H9 (cell line): ENCODE measurements around the gene IL31RA. TPM values are rescaled to one million over a fixed set of nuclear protein-coding genes. Genes with fewer than 3 reads are reported as not detected.

Source experiments
- DNase-seq: peaks from one replicate; pipeline ENCODE4 v3.0.0-alpha.2; 2017
- H2AFZ ChIP-seq: one replicate; pipeline ENCODE4 v1.6.1; 2013; ENCODE audit warnings: mild to moderate bottlenecking, low read length, control low read depth, moderate library complexity
- H2AK5ac ChIP-seq: 2 replicates; pipeline ENCODE4 v1.6.1; 2013; ENCODE audit warnings: low read length, control low read depth, mixed read lengths; ENCODE audit not compliant: insufficient read length
- H2BK120ac ChIP-seq: one replicate; pipeline ENCODE4 v1.6.1; 2013; ENCODE audit warnings: low read depth, mild to moderate bottlenecking, low read length, control low read depth, inconsistent platforms; ENCODE audit not compliant: poor library complexity, severe bottlenecking
- H2BK12ac ChIP-seq: 2 replicates; pipeline ENCODE4 v1.6.1; 2013; ENCODE audit warnings: low read length, control low read depth, mixed read lengths, low read depth; ENCODE audit not compliant: insufficient read length
- H2BK15ac ChIP-seq: 2 replicates; pipeline ENCODE4 v1.6.1; 2013; ENCODE audit warnings: low read depth, low read length, control low read depth
- H2BK20ac ChIP-seq: one replicate; pipeline ENCODE4 v1.6.1; 2013; ENCODE audit warnings: low read depth, mild to moderate bottlenecking, low read length, control low read depth, inconsistent platforms; ENCODE audit not compliant: poor library complexity, severe bottlenecking
- H2BK5ac ChIP-seq: 2 replicates; pipeline ENCODE4 v1.6.1; 2013; ENCODE audit warnings: low read length, control low read depth, mixed read lengths; ENCODE audit not compliant: insufficient read length
- H3K14ac ChIP-seq: 2 replicates; pipeline ENCODE4 v1.6.1; 2013; ENCODE audit warnings: low read length, control low read depth; ENCODE audit not compliant: insufficient read depth
- H3K18ac ChIP-seq: 2 replicates; pipeline ENCODE4 v1.6.1; 2013; ENCODE audit warnings: low read depth, mild to moderate bottlenecking, mixed read lengths, low read length, control low read depth; ENCODE audit not compliant: insufficient read length
- H3K23ac ChIP-seq: 2 replicates; pipeline ENCODE4 v1.6.1; 2013; ENCODE audit warnings: low read length, control low read depth, mixed read lengths, low read depth; ENCODE audit not compliant: insufficient read length
- H3K23me2 ChIP-seq: 2 replicates; pipeline ENCODE4 v1.6.1; 2013; ENCODE audit warnings: low read depth, mild to moderate bottlenecking, mixed read lengths, low read length, control low read depth; ENCODE audit not compliant: insufficient read length, poor library complexity, severe bottlenecking
- H3K27ac ChIP-seq: 2 replicates; pipeline ENCODE4 v1.5.1; 2013; ENCODE audit warnings: low read length, control low read depth, mixed read lengths, low read depth; ENCODE audit not compliant: insufficient read length
- H3K27me3 ChIP-seq: 2 replicates; pipeline ENCODE4 v1.6.1; 2013; ENCODE audit warnings: low read length, control low read depth, inconsistent platforms; ENCODE audit not compliant: insufficient read depth
- H3K4ac ChIP-seq: 2 replicates; pipeline ENCODE4 v1.6.1; 2013; ENCODE audit warnings: low read depth, mild to moderate bottlenecking, control low read depth, inconsistent platforms, low read length, moderate library complexity
- H3K4me1 ChIP-seq: 2 replicates; pipeline ENCODE4 v1.6.1; 2013; ENCODE audit warnings: low read length, control low read depth, inconsistent platforms; ENCODE audit not compliant: insufficient read depth
- H3K4me2 ChIP-seq: 2 replicates; pipeline ENCODE4 v1.6.1; 2013; ENCODE audit warnings: low read length, control low read depth, mixed read lengths; ENCODE audit not compliant: insufficient read length, insufficient read depth
- H3K56ac ChIP-seq: 2 replicates; pipeline ENCODE4 v1.6.1; 2013; ENCODE audit warnings: low read depth, mild to moderate bottlenecking, mixed read lengths, low read length, control low read depth; ENCODE audit not compliant: insufficient read length
- H3K79me1 ChIP-seq: 2 replicates; pipeline ENCODE4 v1.6.1; 2013; ENCODE audit warnings: low read depth, mild to moderate bottlenecking, moderate library complexity, low read length, control low read depth, inconsistent platforms; ENCODE audit not compliant: insufficient read depth, poor library complexity, severe bottlenecking
- H3K79me2 ChIP-seq: 2 replicates; pipeline ENCODE4 v1.6.1; 2013; ENCODE audit warnings: low read length, control low read depth, inconsistent platforms; ENCODE audit not compliant: insufficient read depth
- H3K9ac ChIP-seq: 2 replicates; pipeline ENCODE4 v1.6.1; 2013; ENCODE audit warnings: low read length, control low read depth, mixed read lengths; ENCODE audit not compliant: insufficient read length; ENCODE audit errors: extremely low read depth
- H3K9me3 ChIP-seq: one replicate; pipeline ENCODE4 v1.6.1; 2013; ENCODE audit warnings: low read depth, low read length, inconsistent platforms; ENCODE audit not compliant: control insufficient read depth
- H3T11ph ChIP-seq: one replicate; pipeline ENCODE4 v1.6.1; 2013; ENCODE audit warnings: mild to moderate bottlenecking, low read length, control low read depth, inconsistent platforms
- H4K20me1 ChIP-seq: one replicate; pipeline ENCODE4 v1.6.1; 2013; ENCODE audit not compliant: control insufficient read depth, insufficient read length, insufficient read depth
- H4K5ac ChIP-seq: 2 replicates; pipeline ENCODE4 v1.6.1; 2013; ENCODE audit warnings: low read depth, mild to moderate bottlenecking, mixed read lengths, low read length, control low read depth; ENCODE audit not compliant: insufficient read length
- H4K8ac ChIP-seq: replicated peaks from 2 replicates; pipeline ENCODE4 v1.6.1; 2013; ENCODE audit warnings: low read length, control low read depth, mixed read lengths, low read depth; ENCODE audit not compliant: insufficient read length
- H4K91ac ChIP-seq: 2 replicates; pipeline ENCODE4 v1.6.1; 2013; ENCODE audit warnings: low read depth, mild to moderate bottlenecking, moderate library complexity, mixed read lengths, low read length, control low read depth; ENCODE audit not compliant: insufficient read length
- H3K27ac Mint-ChIP-seq, 3 experiments: 2 replicates in 2 of 3; 3 replicates in 1 of 3; pipeline ENCODE4 v1.8.0; 2020 to 2021; ENCODE audit warnings: mixed read lengths in 3 of 3, mild to moderate bottlenecking in 1 of 3, moderate library complexity in 1 of 3
- H3K27me3 Mint-ChIP-seq: 2 replicates; pipeline ENCODE4 v1.8.0; 2021; ENCODE audit warnings: low read depth, mild to moderate bottlenecking, moderate library complexity, mixed read lengths
- H3K36me3 Mint-ChIP-seq, 3 experiments: 2 replicates in 2 of 3; 3 replicates in 1 of 3; pipeline ENCODE4 v1.8.0; 2020 to 2021; ENCODE audit warnings: low read depth in 3 of 3, mixed read lengths in 3 of 3; ENCODE audit not compliant: insufficient read depth in 1 of 3
- H3K4me1 Mint-ChIP-seq, 2 experiments: 2 replicates each; pipeline ENCODE4 v1.8.0; 2020; ENCODE audit warnings: mixed read lengths in 2 of 2
- H3K4me3 Mint-ChIP-seq, 2 experiments: 2 replicates in 1 of 2; 3 replicates in 1 of 2; pipeline ENCODE4 v1.8.0; 2020 to 2021; ENCODE audit warnings: mild to moderate bottlenecking in 2 of 2, mixed read lengths in 2 of 2, moderate library complexity in 1 of 2
- H3K9me3 Mint-ChIP-seq, 2 experiments: 2 replicates in 1 of 2; 3 replicates in 1 of 2; pipeline ENCODE4 v1.8.0; 2020; ENCODE audit warnings: mild to moderate bottlenecking in 2 of 2, mixed read lengths in 2 of 2, moderate library complexity in 1 of 2
- CTCF ChIP-seq: fragments of 200-600 bp; sonication (generic); conservative IDR thresholded peaks from 3 replicates; pipeline ENCODE4 v1.8.0; 2021; ENCODE audit warnings: antibody characterized with exemption, mild to moderate bottlenecking
- WGBS: extraction: QIAGEN DNeasy Blood & Tissue Kit; methylation state at CpG from one replicate; pipeline ENCODE4 v1.1.7; 2013; ENCODE audit warnings: missing lambda C conversion rate, low lambda C conversion rate, mixed read lengths; ENCODE audit not compliant: insufficient read length; ENCODE audit errors: extremely low coverage; 5-methylcytosine and 5-hydroxymethylcytosine counted together
- total RNA-seq: library from RNA; stranded (reverse); gene quantifications from 2 replicates; pipeline ENCODE4 v1.2.1, GENCODE V29; 2021

The IL31RA gene
- total RNA-seq, 1 experiment from 2014 or later, result 0.11 TPM

DNA sequence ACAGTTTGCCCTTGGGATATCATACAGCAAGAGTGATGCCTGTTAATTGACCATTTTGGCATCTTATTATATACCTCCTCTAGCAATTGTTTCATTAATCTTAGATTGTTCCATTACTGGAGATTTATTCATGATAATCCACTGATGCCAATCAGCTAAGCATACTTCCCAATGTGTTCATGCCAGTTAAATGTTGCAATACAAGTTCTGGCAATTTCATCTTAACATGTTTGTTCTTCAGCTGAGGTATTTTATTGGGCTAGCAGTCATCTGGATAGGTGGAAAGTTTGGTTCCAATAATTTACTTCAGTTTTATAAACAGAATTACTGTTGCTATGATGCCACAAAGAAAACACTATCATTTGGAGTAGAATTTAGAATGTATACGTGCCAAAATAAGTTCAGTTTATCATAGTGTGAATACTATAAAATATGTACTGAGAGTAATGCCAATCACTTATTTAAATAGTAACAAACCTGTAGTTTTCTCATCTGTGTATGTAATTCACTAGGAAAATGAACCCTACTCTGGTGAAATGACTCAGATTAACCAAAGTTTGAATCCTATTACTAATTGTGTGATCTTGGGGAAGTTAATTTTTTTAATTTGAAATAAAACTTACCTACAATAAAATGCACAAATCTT is 27.9 kb upstream of the IL31RA start:
- Histone ChIP-seq H3K9me3 (no peaks in the 10 kb centered on the region), H2BK12ac (no peak overlapping the region), H4K91ac (no peak overlapping the region), H4K5ac (no peak overlapping the region), H3K27me3 (no peaks in the 10 kb centered on the region; the same call in 1 of the 2 replicates), H3K27ac (no peak overlapping the region), H3T11ph (no peak overlapping the region), H3K4ac (no peak overlapping the region), H3K23me2 (no peaks in the 10 kb centered on the region), H2BK120ac (no peak overlapping the region), H2BK15ac (no peak overlapping the region), H4K8ac (no peak overlapping the region), H2AK5ac (no peak overlapping the region), H3K23ac (no peak overlapping the region), H2BK20ac (no peak overlapping the region), H3K4me2 (no peak overlapping the region), H3K14ac (no peak overlapping the region), H3K56ac (no peak overlapping the region), H3K79me1 (no peaks in the 10 kb centered on the region), H3K9ac (no peak overlapping the region), H3K18ac (no peak overlapping the region), H3K79me2 (no peaks in the 10 kb centered on the region), H2AFZ (no peak overlapping the region), H2BK5ac (no peak overlapping the region), H3K4me1 (no peaks in the 10 kb centered on the region), H4K20me1 (no peaks in the 10 kb centered on the region)
- Mint-ChIP-seq H3K27me3 (peaks cover 39% of the 10 kb centered on the region), H3K4me1 (peaks cover 0 to 6% of the 10 kb centered on the region in 2 experiments; a peak in 2 of 4 replicates), H3K27ac (no peak overlapping the region), H3K36me3 (no peaks in the 10 kb centered on the region), H3K4me3 (no peak overlapping the region), H3K9me3 (no peaks in the 10 kb centered on the region)
- no peak for TF ChIP-seq CTCF
- no CpG with 5 or more reads among the region's 1 CpG for WGBS
- no peak for DNase-seq
